ENCODE results near the gene ZRANB3. TPM values are rescaled to one million over a fixed set of nuclear protein-coding genes. Genes with fewer than 3 reads are reported as not detected.
"Not testable (repeated sequence)": the region's sequence is repeated elsewhere in the genome, so short reads cannot be mapped to it uniquely, and the experiment has no call there.

ZRANB3 gene

GRCh38 chr2:135091681-135092080 lies 439.3 kb downstream of the ZRANB3 start:
- H3K4me1 ChIP-seq (ENCODE audit: control insufficient read depth, insufficient read depth, low read length) = peaks cover 15% of the 10 kb centered on the region
- H3K9me3 ChIP-seq (replicated peaks; ENCODE audit: low read length) = no peaks in the 10 kb centered on the region
- no peak overlapping the region for H3K9ac ChIP-seq (ENCODE audit: low read depth, low read length)
- H3K4me3 ChIP-seq (ENCODE audit: low read length) = no peak overlapping the region
- peaks cover 17% of the 10 kb centered on the region for H3K36me3 ChIP-seq (ENCODE audit: insufficient read depth, low read length)
- no peak overlapping the region for H3K4me2 ChIP-seq (ENCODE audit: low read length)
- H3K27me3 ChIP-seq (ENCODE audit: control insufficient read depth, insufficient read depth, low read length) = no peaks in the 10 kb centered on the region

- not testable (repeated sequence) for H3K9me3 ChIP-seq (replicated peaks; ENCODE audit: low read length); H3K9ac ChIP-seq (ENCODE audit: low read depth, low read length); H3K27me3 ChIP-seq (ENCODE audit: control insufficient read depth, insufficient read depth, low read length); H3K4me2 ChIP-seq (ENCODE audit: low read length); H3K4me3 ChIP-seq (ENCODE audit: low read length)
- H3K4me1 ChIP-seq (ENCODE audit: control insufficient read depth, insufficient read depth, low read length) = peaks cover 12% of the 10 kb centered on the region
- H3K36me3 ChIP-seq (ENCODE audit: insufficient read depth, low read length) = peaks cover 13% of the 10 kb centered on the region
These were observed 441.4 kb downstream of the ZRANB3 start for GRCh38 chr2:135089597-135089996.

Small RNA genes within 50 kb of the gene (small RNA-seq; reads per million reads assigned to genes)
- not detected for gene SNORA40B

Measured in skeletal muscle satellite cell (primary cell).